T-helper 9 cell (primary cell): ENCODE results near the gene SAMD4A.

ENCODE experiments used
- DNase-seq: peaks from one replicate; pipeline ENCODE4 v3.0.0-alpha.2; 2020

SAMD4A gene

GRCh38 chr14:54664961-54665360 is 98.0 kb downstream of the SAMD4A start:
- DNase-seq: no peak

GRCh38 chr14:54665946-54666345 is 99.0 kb downstream of the SAMD4A start:
- DNase-seq: no peak

- DNase-seq: no peak
Observed at GRCh38 chr14:54667026-54667744, 100.3 kb downstream of the SAMD4A start.

DNA sequence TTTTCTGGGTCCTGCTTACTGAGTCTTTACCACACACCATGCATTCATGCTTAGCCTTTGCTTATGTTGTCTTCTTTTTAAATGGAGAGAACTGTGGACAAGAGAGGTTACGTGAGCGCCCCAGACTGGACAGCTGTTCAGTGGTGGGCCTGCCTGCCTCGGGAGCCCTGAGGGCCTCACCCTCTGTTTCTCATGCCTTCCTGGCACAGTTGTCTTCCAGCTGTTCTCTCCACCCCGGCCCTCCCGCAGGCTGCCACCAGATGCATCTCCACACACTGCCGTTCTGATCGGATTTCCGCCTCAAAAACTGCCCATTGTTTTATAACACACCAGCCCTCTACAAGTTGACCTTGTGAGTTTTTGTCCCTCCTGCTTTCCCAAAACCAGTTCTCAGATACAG is 100.8 kb downstream of the SAMD4A start:
- no peak for DNase-seq

GRCh38 chr14:54669721-54670561 is 103.0 kb downstream of the SAMD4A start:
- DNase-seq: no peak

- DNase-seq: no peak
Observed at GRCh38 chr14:54671537-54671936, 104.6 kb downstream of the SAMD4A start.

DNA sequence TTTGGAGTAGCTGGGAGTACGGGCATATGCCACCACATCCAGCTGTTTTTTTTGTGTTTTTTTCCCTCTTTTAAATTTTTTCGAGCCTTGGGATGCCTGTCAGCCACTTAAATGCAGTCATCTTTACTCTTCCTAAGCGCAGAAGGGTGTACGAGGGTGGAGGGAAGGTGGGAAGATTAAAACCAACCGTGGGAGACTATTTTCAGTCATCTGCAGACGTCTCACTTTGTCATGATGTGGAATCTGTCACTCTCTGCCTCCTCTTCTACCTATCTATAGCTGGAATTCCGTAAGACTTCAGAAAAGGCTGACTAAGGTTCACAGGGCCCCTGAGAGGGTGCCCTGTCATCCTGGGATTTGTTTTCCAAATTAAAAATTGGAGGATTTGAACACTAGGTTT is 105.3 kb downstream of the SAMD4A start:
- DNase-seq: no peak

DNA sequence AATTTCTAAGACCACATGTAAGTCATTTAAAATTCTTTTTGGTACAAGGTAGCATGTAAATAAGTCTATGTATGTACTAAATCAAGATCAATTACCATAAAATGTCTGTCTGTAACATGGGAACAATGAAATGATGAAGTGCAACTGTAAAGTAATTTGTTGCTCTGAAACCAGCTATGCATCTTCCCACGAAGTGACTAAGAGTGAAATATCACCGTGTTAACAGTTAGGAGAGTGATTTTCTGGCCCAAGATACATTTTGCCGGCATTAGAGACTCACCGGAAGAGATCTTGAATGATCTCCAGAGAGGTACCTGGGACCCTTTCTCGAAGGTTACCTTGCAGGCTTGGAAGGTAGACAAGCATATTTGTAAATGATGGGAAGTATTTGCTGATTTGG is 105.8 kb downstream of the SAMD4A start:
- DNase-seq: no peak

DNA sequence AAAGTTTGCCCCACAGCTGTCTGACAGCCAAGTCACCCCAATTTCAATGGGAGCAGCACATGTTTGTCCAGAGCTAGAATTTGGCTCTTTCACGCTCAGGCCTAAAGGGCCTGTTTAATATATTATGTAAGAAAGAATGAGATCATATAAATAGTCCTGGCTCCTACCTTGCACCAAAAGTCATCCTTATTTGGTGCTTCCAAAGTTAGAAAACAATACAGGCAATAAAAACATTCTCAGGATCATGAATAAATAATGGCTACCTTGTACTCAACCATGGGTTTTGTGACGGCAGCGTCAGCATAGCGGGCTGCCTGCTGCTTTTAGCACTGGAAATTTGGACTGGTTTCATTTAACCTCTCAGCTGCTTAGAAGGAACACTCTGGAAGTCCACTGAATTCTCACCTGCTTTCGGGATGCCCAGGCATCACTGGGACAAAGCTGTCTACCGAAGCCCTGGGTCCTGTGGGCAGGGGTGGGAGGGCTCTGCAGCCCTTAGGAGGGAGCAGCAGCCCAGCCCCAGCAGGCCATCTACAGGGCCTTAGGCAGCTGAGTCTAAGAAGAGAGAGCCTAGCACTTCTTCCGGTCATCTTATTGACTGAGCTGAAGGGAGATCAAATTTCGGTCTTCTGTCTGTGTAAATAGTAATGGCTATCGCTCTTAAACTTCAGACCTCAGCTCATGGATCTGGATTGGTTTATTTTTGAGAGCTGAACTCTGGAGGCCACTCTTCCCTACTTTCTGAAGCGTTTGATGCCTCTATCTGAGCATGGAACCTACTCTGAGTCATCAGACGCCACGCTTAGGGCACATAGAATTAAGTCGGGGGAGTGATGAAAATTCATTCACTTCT is 106.5 kb downstream of the SAMD4A start:
- DNase-seq: no peak

- DNase-seq: no peak
Observed at GRCh38 chr14:54674046-54674741, 107.3 kb downstream of the SAMD4A start.

GRCh38 chr14:54675236-54676128 is 108.6 kb downstream of the SAMD4A start:
- no peak for DNase-seq

GRCh38 chr14:54676812-54677708 is 110.1 kb downstream of the SAMD4A start:
- DNase-seq: no peak

DNA sequence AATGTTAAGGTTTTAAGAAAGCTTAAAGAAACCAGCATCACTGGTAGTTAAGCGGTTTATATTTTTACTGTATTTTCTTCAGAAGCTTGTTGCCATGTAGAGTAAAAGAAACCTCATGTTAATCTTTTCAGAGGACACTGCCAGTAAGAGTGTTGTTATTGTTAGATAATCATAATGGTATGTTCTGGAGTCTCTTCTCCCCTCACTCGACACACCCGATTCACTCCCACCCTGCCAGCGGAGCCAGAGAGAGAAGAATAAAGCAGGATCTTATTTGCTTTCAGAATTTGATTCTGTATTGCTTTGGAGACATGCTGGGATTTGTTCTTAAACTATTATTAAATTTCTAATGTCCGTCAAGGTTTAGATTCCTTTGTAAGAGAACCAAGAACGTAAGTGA is 113.7 kb downstream of the SAMD4A start:
- DNase-seq: no peak

DNA sequence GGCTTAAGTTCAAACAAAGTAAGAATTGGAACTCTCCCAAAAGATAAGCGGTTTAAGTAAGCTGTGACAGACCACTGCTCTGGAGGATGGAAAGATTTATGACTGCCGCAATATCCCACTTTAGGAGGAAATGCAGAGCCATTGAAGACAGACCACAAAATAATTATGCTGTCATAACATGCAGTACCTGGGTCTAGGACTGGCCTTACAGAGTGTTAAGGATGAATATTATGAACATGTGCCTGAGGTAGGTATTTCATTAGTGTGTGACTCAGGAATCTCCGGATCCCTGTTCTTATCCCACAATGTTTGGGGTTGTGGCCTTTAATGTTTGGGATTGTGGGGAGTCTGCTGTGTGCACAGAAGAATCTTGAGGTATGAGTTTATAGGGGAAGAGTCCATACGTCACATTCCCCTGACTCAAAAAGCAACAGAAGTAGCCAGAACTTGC is 114.9 kb downstream of the SAMD4A start:
- DNase-seq: no peak

DNA sequence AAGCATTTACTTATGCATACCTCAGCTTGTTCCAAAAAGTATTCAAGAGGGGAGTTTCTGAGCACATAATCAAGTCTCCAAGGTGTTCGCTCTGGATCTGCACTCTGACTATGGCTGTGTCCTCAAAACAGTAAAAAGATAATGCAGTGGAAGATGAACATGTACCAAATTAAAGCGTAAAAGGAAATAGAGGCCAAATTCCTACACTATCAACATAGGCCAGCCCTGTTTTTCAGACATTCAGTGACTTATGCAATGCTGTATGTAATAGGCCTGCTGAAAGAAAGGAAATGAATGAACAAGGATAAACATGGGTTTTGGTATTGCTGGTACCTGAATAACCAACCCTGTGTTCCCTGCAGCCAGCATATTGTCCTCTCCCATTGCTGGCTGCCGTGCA is 115.7 kb downstream of the SAMD4A start:
- no peak for DNase-seq

GRCh38 chr14:54683882-54684794 is 117.2 kb downstream of the SAMD4A start:
- DNase-seq: no peak

DNA sequence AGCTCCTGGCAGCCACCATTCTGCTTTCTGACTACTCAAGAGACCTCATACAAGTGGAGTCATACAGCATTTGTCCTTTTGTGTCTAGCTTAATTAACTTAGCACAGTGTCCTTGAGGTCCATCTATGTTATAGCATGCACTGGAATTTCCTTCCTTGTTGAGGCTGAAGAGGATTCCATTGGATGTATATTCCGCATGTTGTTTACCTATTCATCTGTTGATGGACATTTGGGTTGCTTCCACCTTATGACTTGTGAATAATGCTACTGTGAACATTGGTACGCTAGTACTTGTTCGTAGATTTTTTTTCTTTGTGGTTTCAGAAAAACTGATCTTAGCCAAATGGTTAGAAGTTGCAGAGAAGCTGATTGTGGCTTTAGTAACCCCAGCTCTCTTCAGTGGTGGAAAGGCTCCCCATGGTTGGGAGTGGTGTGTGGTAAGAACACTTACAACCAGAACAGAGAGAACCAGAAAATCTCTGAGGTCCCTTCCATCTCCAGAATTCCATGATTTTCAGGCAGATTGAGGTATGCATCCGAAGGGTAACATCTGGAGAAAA is 118.4 kb downstream of the SAMD4A start:
- DNase-seq: no peak

- DNase-seq: no peak
Observed at GRCh38 chr14:54686219-54686870, 119.4 kb downstream of the SAMD4A start.
